Body of pancreas (tissue), 4 donors: ENCODE data around the gene PLXNA3.

Experiments used
- POLR2A ChIP-seq, 3 donors: fragments of 450-650 bp; IDR thresholded peaks; one replicate each; pipeline ENCODE4 v1.6.1; 2016; ENCODE audit warnings: antibody characterized with exemption in 3 of 3, mild to moderate bottlenecking in 2 of 3
- TF ChIP-seq, protein P1 (sequence below), 7 experiments: fragments of 450-650 bp in 4 of 7; fragments of 200-600 bp in 3 of 7; sonication (generic) in 3 of 7; IDR thresholded peaks; one replicate each; pipeline ENCODE4 v1.5.1; 2016 to 2019; ENCODE audit warnings: antibody characterized with exemption in 7 of 7

DNA sequence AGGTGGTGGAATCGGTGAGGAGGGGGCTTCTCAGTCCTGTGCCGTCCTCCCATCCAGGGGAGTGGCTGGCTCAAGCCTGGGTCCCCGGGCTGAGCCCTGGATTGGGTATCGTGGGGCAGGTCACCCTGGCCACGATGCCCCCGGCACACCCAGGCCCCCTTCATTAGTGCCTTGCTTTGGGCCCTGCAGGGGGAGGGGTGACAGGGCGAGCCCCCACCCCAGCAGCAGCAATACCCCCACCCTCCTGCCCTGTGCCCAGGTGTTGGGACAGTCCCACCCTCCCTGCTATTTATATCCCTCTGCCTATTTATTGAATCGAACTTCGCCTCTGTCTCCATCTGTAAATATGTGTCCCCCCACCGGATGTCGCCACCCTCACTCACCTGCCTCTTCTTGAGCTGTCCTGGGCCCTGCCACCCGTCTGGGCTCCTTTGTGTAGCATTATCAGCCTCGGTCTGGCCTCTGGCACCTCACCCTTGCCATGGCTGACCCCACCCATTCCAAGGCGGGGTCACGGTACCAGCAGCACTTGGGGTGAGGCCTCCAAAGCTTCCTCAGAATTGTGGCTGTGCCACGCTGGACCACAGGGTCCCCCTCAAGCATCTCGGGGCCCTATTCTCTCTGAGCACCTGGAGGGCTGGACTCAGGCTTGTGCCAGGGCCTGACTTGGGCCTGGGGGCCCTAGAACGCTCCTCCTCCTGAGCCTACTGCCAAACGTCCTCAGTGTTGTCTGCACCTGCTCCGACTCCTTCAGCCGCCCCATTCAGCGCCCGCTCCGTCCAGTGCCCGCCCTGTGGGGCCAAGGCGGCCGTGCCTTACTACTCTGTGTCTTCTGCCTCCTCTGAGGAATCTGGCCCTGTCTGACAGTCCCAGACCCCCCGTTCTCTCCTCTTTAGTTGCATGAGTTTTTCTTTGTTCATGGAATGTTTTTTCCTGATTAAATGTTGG is 14.9 kb downstream of the PLXNA3 start:
- TF ChIP-seq, protein P1, sequence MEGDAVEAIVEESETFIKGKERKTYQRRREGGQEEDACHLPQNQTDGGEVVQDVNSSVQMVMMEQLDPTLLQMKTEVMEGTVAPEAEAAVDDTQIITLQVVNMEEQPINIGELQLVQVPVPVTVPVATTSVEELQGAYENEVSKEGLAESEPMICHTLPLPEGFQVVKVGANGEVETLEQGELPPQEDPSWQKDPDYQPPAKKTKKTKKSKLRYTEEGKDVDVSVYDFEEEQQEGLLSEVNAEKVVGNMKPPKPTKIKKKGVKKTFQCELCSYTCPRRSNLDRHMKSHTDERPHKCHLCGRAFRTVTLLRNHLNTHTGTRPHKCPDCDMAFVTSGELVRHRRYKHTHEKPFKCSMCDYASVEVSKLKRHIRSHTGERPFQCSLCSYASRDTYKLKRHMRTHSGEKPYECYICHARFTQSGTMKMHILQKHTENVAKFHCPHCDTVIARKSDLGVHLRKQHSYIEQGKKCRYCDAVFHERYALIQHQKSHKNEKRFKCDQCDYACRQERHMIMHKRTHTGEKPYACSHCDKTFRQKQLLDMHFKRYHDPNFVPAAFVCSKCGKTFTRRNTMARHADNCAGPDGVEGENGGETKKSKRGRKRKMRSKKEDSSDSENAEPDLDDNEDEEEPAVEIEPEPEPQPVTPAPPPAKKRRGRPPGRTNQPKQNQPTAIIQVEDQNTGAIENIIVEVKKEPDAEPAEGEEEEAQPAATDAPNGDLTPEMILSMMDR (IDR thresholded peaks at IDR 0.05) = no peak
- no peak for TF ChIP-seq POLR2A (IDR thresholded peaks at IDR 0.05)
